Measurements from ENCODE around the gene MXD4.

MXD4 gene

GRCh38 chr4:2261853-2262144 lies at the start of gene MXD4:
TSS of gene MXD4 (minus strand) at chr4:2262109. CDS start at chr4:2261980, 129 bp downstream.
- DNase-seq = no peak

- no peak for DNase-seq
These were observed 45.0 kb upstream of the MXD4 start for GRCh38 chr4:2306773-2307410.

GRCh38 chr4:2305766-2306501 lies 44.0 kb upstream of the MXD4 start:
- no peak for DNase-seq

- no peak for DNase-seq
These were observed 43.1 kb upstream of the MXD4 start for GRCh38 chr4:2304877-2305561.

- no peak for DNase-seq
These were observed 42.5 kb upstream of the MXD4 start for GRCh38 chr4:2304321-2304876.

- no peak for DNase-seq
These were observed 41.9 kb upstream of the MXD4 start for GRCh38 chr4:2303686-2304320.

- no peak for DNase-seq
These were observed 41.3 kb upstream of the MXD4 start for GRCh38 chr4:2303121-2303685.

GRCh38 chr4:2302387-2303119 lies 40.6 kb upstream of the MXD4 start:
- no peak for DNase-seq

- no peak for DNase-seq
These were observed 39.9 kb upstream of the MXD4 start for GRCh38 chr4:2301806-2302205.

GRCh38 chr4:2301225-2301642 lies 39.3 kb upstream of the MXD4 start:
- DNase-seq = no peak

GRCh38 chr4:2300431-2301224 lies 38.7 kb upstream of the MXD4 start:
- DNase-seq = no peak

GRCh38 chr4:2299794-2300193 lies 37.9 kb upstream of the MXD4 start:
- no peak for DNase-seq

- no peak for DNase-seq
These were observed 36.7 kb upstream of the MXD4 start for GRCh38 chr4:2298532-2298991.

- DNase-seq = no peak
These were observed 36.0 kb upstream of the MXD4 start for GRCh38 chr4:2297606-2298531.

- DNase-seq = no peak
These were observed 35.0 kb upstream of the MXD4 start for GRCh38 chr4:2296631-2297601.

- DNase-seq = no peak
These were observed 34.1 kb upstream of the MXD4 start for GRCh38 chr4:2295900-2296442.

GRCh38 chr4:2295500-2295899 lies 33.6 kb upstream of the MXD4 start:
- no peak for DNase-seq

GRCh38 chr4:2292646-2293108 lies 30.8 kb upstream of the MXD4 start:
- DNase-seq = no peak
